Endothelial cell of umbilical vein (primary cell): ENCODE data around the gene NHERF2.

Experiments used
- CTCF ChIP-seq, 2 donors: IDR thresholded peaks; 1 replicate in 1 of 2; 2 replicates in 1 of 2; pipeline ENCODE4 v1.5.1; 2011; ENCODE audit warnings: low read length in 2 of 2, mild to moderate bottlenecking in 2 of 2, moderate library complexity in 2 of 2, control low read depth in 1 of 2, inconsistent platforms in 1 of 2, low read depth in 1 of 2; ENCODE audit not compliant: insufficient read depth in 1 of 2; ENCODE audit errors: extremely low read depth in 1 of 2
- FOS ChIP-seq: IDR thresholded peaks from 2 replicates; pipeline ENCODE4 v1.6.1; 2011; ENCODE audit warnings: mild to moderate bottlenecking, low read length, moderate library complexity, borderline replicate concordance; ENCODE audit not compliant: insufficient read depth
- MYC ChIP-seq: IDR thresholded peaks from one replicate; pipeline ENCODE4 v1.6.1; 2011; ENCODE audit warnings: mild to moderate bottlenecking, low read depth, low read length
- POLR2A ChIP-seq: IDR thresholded peaks from 2 replicates; pipeline ENCODE4 v1.6.1; 2012; ENCODE audit warnings: low read depth, mild to moderate bottlenecking, control low read depth, low read length
- TF ChIP-seq, protein P1 (sequence below): IDR thresholded peaks from 2 replicates; pipeline ENCODE4 v1.6.1; 2011; ENCODE audit not compliant: insufficient read depth, insufficient read length

DNA sequence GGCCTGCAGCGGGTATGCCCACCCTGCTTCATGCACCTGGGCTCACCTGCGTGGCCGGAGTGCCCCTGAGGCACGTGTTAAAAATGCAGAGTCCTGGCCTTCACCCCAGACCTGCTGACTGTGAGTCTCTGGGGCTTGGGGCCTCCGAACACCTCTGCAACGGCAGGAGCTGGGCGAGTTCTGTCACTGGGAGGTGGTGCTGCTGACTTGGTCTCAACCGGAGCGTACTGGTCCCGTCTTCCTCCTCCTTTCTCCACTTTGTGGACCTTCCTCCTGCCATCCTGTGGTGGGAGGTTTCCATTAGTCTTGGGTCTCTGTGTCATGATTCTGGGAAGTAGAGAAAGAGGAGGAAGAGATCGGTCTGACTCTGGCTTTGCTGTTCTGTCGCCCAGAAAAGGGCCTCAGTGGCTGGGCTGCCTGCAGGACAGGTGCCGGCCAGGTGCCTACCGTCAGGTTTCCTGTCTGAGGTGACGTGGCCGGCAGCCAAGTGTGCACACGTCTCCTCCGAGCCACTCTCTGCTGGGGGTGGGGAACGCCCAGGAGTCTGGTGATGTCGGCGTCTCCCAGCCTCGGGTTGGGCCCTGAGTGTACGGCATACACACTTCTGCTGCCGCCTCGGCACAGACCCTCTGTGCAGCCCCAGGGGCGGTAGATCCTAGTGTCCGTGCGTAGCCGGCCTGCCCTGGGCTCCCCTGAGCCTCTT is 28.0 kb downstream of the NHERF2 start:
- TF ChIP-seq FOS (no peak), CTCF (IDR thresholded peaks at IDR 0.05; ENCODE audit: extremely low read depth in 1 of 2, insufficient read depth in 1 of 2, low read depth in 1 of 2, low read length in 2 of 2) (no peak), MYC (no peak), POLR2A (no peak)
- TF ChIP-seq, protein P1, sequence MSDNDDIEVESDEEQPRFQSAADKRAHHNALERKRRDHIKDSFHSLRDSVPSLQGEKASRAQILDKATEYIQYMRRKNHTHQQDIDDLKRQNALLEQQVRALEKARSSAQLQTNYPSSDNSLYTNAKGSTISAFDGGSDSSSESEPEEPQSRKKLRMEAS: no peak
